ENCODE measurements around the gene PGLYRP1.

- no peak for TF ChIP-seq CTCF (IDR thresholded peaks at IDR 0.05)
- no peak for TF ChIP-seq POLR2A (IDR thresholded peaks at IDR 0.05)
These were observed 17.3 kb upstream of the PGLYRP1 start for GRCh38 chr19:46040125-46040524.
